K562 treated with DMSO at 1 percent for 24 hours (cell line): ENCODE results near the gene CHAC1. TPM values are rescaled to one million over a fixed set of nuclear protein-coding genes. Genes with fewer than 3 reads are reported as not detected.

ENCODE experiments used
- total RNA-seq: library from RNA; unstranded; fragments of 300-600 nt; gene quantifications from 2 replicates; pipeline ENCODE4 v1.2.3, GENCODE V29; 2022; ENCODE audit warnings: low read depth; ENCODE audit not compliant: insufficient read depth

CHAC1 gene
- 82.9 and 89.4 TPM in 2 replicates for total RNA-seq

GRCh38 chr15:40952901-40953712 is at the start of gene CHAC1:
Gene CHAC1 (plus strand): TSS chr15:40953471. CDS start chr15:40953584, 113 bp downstream.

GRCh38 chr15:40928821-40929659 is 24.2 kb upstream of the CHAC1 start, which contains the start of gene DLL4:
Gene DLL4 (plus strand): TSS chr15:40929340. CDS start chr15:40929669, 329 bp downstream.

Other genes starting within 250 kb of the CHAC1 start
- 45.3 and 54.5 TPM in 2 replicates for gene RMDN3, start 198.2 kb upstream of the CHAC1 start, total RNA-seq
- gene GCHFR, start 189.4 kb upstream of the CHAC1 start, total RNA-seq: 145 and 153 TPM in 2 replicates
- 5.1 and 6.2 TPM in 2 replicates for gene C15orf62, start 183.5 kb upstream of the CHAC1 start, total RNA-seq
- gene ZFYVE19, start 146.4 kb upstream of the CHAC1 start, total RNA-seq: 57.2 and 62.1 TPM in 2 replicates
- gene DNAJC17, start 146.0 kb upstream of the CHAC1 start, total RNA-seq: 14.4 and 18.0 TPM in 2 replicates
- gene PPP1R14D, start 124.8 kb upstream of the CHAC1 start, total RNA-seq: not detected in 2 replicates
- 9.2 and 10.3 TPM in 2 replicates for gene SPINT1, start 109.4 kb upstream of the CHAC1 start, total RNA-seq
- gene RHOV, start 79.2 kb upstream of the CHAC1 start, total RNA-seq: 1.9 and 2.5 TPM in 2 replicates
- gene VPS18, start 59.0 kb upstream of the CHAC1 start, total RNA-seq: 40.9 and 42.3 TPM in 2 replicates
- 0.91 and 1.6 TPM in 2 replicates for gene DLL4, start 24.1 kb upstream of the CHAC1 start, total RNA-seq
- 11.5 and 11.8 TPM in 2 replicates for gene INO80, start 162.8 kb downstream of the CHAC1 start, total RNA-seq